HUDEP-2 (cell line): ENCODE measurements around the gene FAM161B.
"Not testable (repeated sequence)": the region's sequence is repeated elsewhere in the genome, so short reads cannot be mapped to it uniquely, and the experiment has no call there.

Experiments
- DNase-seq, 76 experiments: peaks; one replicate each; lab custom pipeline; 2025; ENCODE audit not compliant: unreplicated experiment in 76 of 76; lab: John Stamatoyannopoulos, UW

The FAM161B gene, protein sequence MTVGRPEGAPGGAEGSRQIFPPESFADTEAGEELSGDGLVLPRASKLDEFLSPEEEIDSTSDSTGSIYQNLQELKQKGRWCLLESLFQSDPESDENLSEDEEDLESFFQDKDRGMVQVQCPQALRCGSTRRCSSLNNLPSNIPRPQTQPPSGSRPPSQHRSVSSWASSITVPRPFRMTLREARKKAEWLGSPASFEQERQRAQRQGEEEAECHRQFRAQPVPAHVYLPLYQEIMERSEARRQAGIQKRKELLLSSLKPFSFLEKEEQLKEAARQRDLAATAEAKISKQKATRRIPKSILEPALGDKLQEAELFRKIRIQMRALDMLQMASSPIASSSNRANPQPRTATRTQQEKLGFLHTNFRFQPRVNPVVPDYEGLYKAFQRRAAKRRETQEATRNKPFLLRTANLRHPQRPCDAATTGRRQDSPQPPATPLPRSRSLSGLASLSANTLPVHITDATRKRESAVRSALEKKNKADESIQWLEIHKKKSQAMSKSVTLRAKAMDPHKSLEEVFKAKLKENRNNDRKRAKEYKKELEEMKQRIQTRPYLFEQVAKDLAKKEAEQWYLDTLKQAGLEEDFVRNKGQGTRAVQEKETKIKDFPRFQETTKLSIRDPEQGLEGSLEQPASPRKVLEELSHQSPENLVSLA

DNA sequence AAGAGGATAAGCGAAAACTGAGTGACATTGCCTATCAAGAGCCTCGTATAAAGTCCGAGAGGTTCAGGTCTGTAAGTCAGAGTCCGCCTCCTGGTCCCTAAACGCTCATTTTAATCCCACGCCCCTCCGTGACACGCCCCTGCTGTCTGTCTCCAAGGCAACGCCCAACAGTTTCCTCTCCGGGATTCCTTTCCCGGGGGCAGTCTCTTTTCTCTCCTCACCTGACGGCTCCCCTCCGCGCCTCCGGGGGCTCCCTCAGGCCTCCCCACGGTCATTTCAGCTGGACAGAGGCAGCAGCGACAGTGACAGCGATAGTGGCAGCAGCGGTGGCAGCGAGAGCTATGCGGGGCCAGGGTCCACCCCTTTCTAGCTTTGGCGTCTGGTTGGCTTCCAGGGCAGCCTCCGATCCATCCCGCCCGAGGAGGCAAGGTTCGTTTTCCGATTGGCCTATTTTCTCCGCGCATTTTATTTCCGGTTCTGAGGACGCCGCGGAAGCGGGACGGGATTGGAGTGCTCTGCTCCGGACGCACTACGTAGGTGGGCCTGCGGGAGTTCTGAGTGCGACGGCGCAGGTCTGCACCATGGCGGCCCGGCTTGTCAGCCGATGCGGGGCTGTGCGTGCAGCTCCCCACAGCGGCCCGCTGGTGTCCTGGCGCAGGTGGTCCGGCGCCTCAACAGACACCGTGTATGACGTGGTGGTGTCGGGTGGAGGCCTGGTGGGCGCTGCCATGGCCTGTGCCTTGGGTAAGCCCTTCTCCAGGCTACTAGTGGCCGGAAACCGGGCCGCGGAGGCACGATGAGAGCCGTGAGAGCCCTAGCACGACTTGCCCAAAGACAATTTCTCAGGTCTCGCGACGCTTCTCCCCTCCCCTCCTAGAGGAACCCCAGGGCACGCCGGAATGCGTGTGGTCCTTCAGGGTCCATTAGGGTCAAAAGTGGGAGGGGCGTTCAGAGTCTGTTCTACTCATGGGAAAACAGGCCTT lies at the start of gene FAM161B, which contains the start of gene COQ6:
Gene FAM161B, minus strand, starts transcription at position 343 of the 983 bp plus-strand sequence. Its CDS starts 68 bp downstream, at position 275.
Gene COQ6, plus strand, starts transcription at position 551 of the 983 bp plus-strand sequence. Its CDS starts 31 bp downstream, at position 582.
- DNase-seq: peak; percentile 52 to 97 (median 92)

DNA sequence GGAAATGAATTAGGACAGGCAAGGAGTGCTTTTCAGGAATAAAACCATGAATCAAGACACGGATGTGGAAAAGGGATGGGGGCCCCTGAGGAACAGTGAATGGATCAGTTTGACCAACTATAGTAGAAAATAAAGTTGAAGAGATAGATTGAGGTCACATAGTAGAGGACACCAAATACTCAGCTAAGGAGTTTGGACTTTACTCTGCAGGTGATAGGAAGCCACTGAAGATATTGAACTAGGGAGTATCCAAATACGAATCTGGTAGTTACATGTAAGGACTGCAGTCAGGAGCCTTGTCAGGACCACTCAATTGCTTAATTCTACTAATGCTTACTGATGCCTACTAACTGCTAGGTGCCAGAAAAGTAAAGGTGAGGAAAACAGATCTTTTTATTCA lies 48.8 kb upstream of the FAM161B start:
- no peak for DNase-seq

DNA sequence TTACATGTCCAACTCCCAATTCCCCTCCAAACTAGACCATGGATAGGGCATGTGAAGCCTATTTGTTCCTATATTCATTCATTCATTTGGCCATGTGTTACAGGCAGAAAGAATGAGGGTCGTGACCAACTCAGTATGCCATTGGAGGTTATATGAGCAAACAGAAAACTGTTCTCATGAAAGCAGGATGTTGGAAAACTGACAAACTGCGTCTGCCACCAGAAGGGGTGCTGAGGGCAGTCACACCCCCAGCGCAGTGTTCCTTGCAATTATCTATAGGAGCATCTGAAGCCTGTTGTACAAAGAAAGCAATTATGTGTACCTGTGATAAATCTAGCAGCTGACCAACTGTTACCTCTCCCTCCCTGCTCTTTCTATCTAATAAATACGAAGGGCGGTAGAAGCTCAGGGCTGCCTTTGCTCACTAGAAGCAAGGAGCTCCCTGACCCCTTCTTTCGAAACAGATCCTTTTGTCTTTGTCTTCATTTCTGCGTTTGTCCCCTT lies 48.1 kb upstream of the FAM161B start:
- DNase-seq: peak in 1 of 76 experiments; percentile 17

DNA sequence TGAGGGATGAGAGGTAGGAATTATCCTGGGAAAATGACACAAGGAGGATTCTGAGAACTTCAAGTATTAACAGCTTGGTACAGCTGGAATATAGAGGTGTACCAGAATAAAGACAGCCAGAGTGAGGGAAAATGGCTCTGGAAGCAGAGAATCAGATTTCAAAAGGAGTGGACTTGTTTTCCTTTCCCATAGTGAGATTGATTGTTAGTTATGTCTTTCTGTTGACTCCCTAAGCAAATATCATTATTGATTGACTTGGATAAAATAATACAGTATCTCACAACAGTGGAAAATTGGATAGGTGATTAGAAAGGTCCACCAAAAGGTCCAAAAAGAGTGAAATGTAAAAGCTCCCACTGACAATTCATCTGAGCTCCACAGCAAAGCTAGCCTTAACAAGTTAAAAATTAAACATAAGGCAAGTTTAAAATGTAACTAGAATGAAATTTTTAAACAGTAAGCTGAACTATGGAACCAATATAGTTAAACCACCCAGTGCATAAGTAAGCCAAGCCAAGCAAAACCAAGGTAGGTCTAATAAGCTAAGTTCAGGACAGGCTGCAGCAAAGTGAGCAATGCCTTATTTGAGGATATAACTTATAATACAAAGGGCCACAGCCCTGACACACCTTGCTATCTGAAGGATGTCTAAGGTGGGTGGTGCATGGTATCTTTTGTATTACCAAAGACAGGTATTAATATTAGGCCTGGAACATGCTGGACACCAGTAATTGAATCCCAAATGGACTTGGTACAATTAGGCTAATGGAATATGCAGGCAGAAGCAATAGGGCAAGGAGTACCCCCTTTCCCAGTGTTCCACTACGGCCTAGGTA lies 47.4 kb upstream of the FAM161B start:
- no peak for DNase-seq

DNA sequence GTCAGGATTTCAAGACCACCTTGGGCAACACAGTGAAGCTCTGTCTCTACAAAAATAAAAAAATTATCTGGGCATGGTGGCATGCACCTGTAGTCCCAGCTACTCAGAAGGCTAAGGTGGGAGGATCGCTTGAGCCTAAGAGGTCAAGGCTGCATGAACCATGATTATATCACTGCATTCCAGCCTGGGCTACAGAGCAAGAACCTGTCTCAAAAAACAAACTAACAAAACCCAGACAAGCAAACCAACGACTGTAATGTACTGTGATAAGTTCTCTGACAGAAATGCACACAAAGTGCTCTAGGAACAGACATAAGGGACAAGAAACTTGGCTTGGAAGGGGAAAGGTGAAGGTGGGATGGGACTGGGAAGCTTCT lies 46.8 kb upstream of the FAM161B start:
- DNase-seq: no peak

DNA sequence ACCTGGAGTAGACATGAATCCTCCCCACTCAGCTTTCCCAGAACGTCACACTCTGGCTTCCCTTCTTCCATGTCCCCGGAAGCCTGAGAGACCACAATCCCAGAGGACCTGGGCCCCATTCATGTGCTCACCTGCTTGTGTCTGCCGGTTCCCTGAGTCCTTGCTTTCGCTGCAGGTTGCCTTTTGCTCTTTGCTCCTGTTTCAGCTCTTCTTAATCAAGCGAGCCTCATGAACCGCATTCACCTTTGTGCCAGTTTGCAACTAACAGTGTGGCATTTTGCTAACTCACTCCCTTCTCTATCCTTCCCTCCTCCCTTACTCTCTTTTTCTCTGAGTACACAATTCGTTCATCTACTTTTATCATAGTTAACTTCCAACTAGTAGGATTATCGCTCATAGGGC lies 46.1 kb upstream of the FAM161B start:
- DNase-seq: no peak

DNA sequence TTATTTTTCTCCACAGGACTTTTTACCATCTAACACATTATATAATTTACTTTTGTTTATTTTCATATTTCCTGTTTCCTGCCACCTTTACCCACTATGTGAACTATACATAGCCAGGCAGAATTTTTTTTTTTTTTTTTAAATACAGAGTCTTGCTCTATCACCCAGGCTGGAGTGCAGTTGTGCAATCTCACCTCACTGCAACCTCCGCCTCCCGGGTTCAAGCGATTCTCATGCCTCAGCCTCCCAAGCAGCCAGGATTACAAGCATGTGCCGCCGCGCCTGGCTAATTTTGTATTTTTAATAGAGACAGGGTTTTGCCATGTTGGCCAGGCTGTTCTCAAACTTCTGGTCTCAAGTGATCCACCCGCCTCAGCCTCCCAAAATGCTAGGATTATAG lies 45.0 kb upstream of the FAM161B start:
- not testable (repeated sequence) for DNase-seq

DNA sequence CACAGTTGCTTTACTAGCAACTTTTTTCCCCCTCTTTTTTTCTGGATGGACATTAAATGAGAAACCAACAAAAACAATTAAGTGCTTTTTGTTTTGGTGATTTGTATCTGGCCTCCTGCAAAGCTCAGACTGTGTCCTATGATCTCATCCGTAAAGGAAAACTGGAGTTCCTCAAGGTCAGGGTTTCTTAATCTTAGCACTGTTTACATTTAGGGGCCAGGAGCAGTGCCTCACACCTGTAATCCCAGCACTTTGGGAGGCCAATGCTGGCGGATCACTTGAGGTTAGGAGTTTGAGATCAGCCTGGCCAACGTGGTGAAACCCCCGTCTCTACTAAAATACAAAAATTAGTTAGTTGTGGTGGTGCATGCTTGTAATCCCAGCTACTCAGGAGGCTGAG lies 41.2 kb upstream of the FAM161B start:
- DNase-seq: no peak

DNA sequence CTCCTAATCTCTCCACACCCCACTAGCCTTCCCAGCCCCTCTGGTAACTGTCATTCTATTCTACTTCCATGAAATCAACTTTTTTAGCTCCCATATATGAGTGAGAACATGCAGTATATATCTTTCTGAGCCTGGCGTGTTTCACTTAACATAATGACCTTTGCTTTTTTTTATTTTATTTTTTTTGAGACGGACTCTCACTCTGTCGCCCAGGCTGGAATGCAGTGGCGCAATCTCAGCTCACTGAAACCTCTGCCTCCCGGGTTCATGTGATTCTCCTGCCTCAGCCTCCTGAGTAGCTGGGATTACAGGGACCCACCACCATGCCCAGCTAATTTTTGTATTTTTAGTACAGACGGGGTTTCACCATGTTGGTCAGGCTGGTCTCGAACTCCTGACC lies 38.8 kb upstream of the FAM161B start:
- not testable (repeated sequence) for DNase-seq

DNA sequence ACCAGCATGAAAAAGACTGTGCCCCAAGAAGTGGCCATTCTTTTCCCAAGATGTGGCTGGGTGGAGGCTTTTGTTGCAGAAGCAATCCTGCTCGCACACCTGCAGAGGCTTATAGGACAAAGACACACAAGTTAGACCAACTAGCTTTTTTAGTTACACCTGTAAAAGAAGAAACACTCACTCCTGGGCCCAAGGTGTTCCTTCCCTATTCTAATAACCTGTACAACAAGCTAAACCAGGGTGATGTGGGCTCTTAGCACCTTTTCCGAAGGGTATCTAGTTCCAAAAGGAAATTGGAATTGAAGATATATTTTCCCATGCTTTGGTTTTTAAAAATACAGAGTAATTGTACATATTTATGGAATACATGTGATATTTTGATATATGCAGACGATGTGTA lies 38.2 kb upstream of the FAM161B start:
- DNase-seq: no peak

DNA sequence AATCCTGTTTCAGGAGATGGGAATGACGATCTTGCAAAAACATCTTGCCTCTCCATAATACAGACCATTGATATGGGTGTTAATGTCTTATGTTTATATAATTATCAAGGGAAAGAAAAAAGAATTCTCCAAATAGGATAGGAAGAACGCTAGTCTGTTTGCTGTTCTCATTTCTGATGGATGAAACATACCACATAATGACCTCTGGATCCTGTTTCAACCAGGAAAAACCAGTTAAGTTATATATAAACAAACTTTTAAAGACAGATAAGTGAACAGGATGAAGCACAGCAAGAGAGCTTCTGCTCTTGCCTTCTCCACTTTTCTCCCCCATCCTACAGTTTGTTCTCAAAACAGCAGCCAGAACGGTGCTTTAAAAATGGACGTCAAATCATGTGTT lies 28.0 kb upstream of the FAM161B start:
- DNase-seq: no peak

DNA sequence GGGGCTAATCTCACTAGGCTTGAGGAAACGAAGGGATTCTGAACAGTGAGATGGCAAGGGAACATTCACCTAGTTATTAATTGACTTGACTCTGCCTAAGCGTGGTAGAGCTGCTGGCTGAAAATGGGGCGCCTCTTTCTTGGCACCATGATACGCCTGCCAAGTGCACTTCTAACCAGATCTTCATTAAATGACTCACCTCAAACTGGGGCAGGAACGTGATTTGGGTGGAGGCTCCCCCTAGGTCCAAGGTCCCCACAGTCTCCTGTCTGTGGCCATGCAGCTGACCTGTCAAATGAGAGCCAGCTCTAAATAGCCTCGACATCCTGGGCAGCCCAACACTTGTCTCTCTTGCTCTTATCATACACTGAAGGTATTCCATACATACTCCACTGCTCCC lies 26.2 kb upstream of the FAM161B start:
- DNase-seq: no peak

DNA sequence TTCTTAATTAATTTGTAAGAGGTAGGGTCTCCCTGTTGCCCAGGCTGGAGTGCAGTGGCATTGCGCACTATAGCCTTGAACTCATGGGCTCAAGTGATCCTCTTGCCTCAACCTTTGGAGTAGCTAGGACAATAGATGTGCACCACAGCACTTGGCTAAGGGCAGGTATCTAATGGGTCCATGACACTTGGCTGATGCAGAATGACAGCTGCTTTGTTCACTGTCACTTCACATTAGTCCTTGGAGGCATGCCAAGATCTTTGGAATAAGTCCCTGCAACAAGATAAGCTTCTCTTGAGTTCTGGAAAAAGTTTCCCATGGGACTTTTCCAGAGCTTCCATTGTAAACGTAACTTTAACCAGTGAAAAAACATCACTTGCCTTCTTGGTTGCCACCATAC lies 23.6 kb upstream of the FAM161B start:
- DNase-seq: peak in 1 of 76 experiments; percentile 2

DNA sequence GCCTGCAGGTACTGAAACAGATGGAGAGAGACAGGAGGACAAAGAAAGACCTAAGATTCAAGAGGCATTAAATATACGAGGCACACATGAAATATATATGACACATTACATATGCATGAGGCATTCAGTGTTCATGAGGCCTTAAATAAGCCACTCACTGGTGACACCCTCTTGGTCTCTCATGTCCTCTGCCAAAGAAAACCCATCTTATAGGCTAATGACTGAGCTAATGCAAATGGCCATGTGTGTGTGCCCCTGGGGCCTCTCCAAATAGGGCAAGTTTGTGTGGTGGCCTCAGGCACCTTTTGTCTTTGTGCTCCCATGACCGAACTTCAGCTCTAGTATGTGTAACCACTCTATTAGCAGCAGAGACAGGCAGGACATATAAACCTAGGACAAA lies 19.0 kb upstream of the FAM161B start:
- DNase-seq: no peak

DNA sequence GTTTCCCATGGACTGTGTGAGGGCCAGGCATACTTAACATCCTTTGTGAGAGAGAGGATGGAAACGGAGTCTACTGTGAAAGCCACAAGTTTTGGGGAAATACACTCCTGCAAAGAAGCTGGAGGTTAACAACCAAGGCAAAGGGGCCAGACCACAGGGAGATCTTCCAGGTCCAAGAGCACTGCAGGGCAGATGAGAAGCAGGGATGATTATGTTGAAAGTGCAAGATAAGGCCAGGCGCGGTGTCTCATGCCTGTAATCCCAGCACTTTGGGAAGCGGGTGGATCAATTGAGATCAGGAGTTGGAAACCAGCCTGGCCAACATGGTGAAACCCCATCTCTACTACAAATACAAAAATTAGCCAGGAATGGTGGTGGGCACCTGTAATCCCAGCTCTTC lies 15.3 kb upstream of the FAM161B start:
- DNase-seq: no peak

DNA sequence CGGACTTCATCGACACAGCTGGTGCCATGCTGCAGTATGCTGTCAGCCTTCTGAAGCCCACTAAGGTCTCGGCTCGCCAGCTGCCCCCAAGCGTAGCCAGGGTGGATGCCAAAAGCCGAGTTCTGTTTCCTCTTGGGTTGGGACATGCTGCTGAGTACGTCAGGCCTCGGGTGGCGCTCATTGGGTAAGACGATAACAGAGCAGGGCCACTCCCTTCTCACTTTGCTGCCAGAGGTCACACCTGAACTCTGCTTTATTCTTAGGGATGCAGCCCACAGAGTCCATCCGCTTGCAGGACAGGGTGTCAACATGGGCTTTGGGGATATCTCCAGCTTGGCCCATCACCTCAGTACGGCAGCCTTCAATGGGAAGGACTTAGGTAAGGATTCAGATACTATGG lies 11.3 kb upstream of the FAM161B start:
- DNase-seq: no peak

DNA sequence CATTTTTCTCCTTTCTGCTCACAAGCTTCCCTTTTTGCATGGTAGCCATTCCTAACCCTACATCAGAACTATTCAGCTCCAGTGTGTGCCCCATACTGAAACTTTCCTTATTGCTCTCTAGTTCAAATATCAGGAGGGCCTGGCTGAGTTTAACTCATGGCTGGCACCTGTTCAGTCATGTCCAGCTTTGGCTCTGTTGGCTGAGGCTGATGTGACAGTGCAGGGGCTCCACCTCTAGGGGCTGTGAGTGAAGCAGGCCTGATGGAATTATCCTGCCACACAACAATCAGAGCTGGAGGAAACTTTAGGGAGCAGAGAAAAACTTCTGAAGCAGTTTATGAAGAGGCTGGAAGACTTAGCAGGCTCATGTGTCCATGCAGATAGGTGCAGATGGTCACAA lies 8.7 kb upstream of the FAM161B start:
- DNase-seq: no peak

DNA sequence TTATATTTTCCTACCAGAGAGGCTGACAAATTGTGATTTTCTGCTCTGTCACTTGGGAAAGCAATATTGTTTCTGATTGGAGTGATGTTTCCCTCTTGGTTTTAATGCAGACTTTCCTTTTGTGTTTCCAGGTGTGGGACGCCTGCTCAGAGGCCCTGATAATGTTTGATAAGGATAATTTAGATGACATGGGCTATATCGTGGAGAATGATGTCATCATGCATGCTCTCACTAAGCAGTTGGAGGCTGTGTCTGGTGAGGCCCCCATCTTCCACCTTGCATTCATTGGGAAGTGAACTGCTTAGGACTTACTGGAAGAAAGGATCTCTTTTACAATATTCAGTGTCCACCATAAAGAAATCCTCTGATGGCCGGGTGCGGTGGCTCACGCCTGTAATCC lies 5.8 kb upstream of the FAM161B start:
- DNase-seq: no peak

DNA sequence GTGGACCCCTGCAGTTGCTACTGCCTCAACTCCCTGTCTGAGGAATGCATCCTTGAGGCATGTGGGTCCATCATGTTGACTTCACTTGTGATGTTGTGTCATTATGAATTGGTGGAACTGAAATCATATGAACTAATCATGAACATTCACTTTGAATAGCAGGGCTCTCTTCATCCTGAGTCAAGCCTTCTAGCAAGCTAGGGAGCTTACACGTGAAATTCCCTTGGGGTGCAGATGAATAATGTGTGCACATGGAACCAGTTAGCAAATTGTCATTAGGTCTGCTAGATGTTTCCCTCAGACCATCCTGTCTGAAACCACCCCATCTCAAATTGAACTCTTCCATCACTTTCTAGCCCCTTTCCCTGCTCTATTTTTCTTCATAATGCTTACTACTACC lies 3.8 kb upstream of the FAM161B start:
- DNase-seq: no peak

DNA sequence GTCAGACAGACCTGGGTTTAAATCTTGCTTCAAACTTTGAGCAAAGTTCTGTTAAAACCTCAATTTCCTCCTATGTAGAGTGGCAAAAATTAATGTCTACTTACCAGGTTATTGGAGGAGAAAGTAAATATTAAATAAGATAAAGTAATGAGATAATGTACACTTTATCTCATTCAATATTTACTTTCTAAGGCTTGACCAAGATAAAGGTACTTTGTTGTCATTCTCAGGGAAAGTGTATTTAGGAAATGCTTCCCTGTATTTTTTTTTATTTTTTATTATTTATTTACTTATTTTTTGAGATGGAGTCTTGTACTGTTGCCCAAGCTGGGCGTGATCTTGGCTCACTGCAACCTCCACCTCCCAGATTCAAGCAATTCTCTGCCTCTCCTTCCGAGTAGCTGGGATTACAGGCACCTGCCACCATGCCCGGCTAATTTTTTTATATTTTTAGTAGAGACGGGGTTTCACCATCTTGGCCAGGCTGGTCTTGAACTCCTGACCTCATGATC lies 4.7 kb downstream of the FAM161B start:
- DNase-seq: no peak
